GM12865 (cell line): ENCODE measurements around the gene HAPLN3.
"Not testable (repeated sequence)": the region's sequence is repeated elsewhere in the genome, so short reads cannot be mapped to it uniquely, and the experiment has no call there.

Experiments used
- DNase-seq: peaks from one replicate; pipeline ENCODE4 v3.0.0; 2010; ENCODE audit warnings: low read depth
- H3K4me3 ChIP-seq: 2 replicates; pipeline ENCODE4 v1.5.1; 2011; ENCODE audit warnings: mild to moderate bottlenecking, low read depth, low read length, control low read depth
- CTCF ChIP-seq: IDR thresholded peaks from 2 replicates; pipeline ENCODE4 v1.5.1; 2011; ENCODE audit warnings: low read length, control low read depth, low read depth, inconsistent platforms; ENCODE audit not compliant: insufficient read depth; ENCODE audit errors: missing control alignments

HAPLN3 gene

GRCh38 chr15:88894819-88895767, at the start of gene HAPLN3:
Gene HAPLN3 (minus strand): TSS chr15:88895544. CDS start chr15:88887298, 8,246 bp downstream.
- H3K4me3 ChIP-seq: peak within 1 kb of the TSS; percentile 62
- peak; percentile 62 for DNase-seq
- TF ChIP-seq CTCF: no peak

GRCh38 chr15:88940110-88940675, 44.8 kb upstream of the HAPLN3 start:
- TF ChIP-seq CTCF: no peak
- no peak for DNase-seq
- no peak overlapping the region for H3K4me3 ChIP-seq

GRCh38 chr15:88939486-88939806, 44.1 kb upstream of the HAPLN3 start:
- no peak overlapping the region for H3K4me3 ChIP-seq
- TF ChIP-seq CTCF: no peak
- no peak for DNase-seq

GRCh38 chr15:88938802-88939485, 43.6 kb upstream of the HAPLN3 start:
- no peak overlapping the region for H3K4me3 ChIP-seq
- DNase-seq: no peak
- no peak for TF ChIP-seq CTCF

GRCh38 chr15:88934449-88934848, 39.1 kb upstream of the HAPLN3 start:
- not testable (repeated sequence) for DNase-seq, H3K4me3 ChIP-seq

GRCh38 chr15:88932875-88933330, 37.6 kb upstream of the HAPLN3 start:
- DNase-seq: no peak
- TF ChIP-seq CTCF: no peak
- H3K4me3 ChIP-seq: no peak overlapping the region

- TF ChIP-seq CTCF: no peak
- no peak overlapping the region for H3K4me3 ChIP-seq
- DNase-seq: no peak
These were observed 37.0 kb upstream of the HAPLN3 start for GRCh38 chr15:88932271-88932874.
